Fibroblast of pulmonary artery (primary cell): Measurements from ENCODE around the gene WNT2.

Source experiments
- DNase-seq: peaks from one replicate; pipeline ENCODE4 v3.0.0-alpha.2; 2010; ENCODE audit warnings: low read depth
- H3K4me3 ChIP-seq: replicated peaks from 2 replicates; pipeline ENCODE4 v1.5.1; 2011; ENCODE audit warnings: low read depth, mild to moderate bottlenecking, control low read depth, low read length, moderate library complexity
- CTCF ChIP-seq: IDR thresholded peaks from 2 replicates; pipeline ENCODE4 v1.5.1; 2011; ENCODE audit warnings: mild to moderate bottlenecking, control low read depth, low read length, inconsistent platforms; ENCODE audit errors: missing control alignments

The WNT2 gene

DNA sequence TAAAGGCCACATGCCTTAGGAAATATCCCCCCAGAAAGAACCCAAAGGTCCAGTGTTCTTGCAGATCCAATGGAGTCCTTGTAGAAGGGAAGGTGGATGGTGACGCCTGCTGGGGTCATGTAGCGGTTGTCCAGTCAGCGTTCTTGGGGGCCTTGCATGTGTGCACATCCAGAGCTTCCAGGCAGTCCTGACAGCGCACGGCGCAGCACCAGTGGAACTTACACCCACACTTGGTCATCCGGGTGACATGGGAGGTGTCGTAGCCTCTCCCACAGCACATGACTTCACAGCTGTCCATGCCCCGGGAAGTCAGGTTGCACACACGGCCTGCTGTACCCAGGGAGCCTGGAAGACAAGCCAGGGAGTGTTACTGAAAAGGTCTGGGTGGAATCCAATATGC, 44.8 kb downstream of the WNT2 start:
- H3K4me3 ChIP-seq = no peak overlapping the region
- DNase-seq = no peak
- no peak for TF ChIP-seq CTCF

GRCh38 chr7:117277576-117277975, 45.3 kb downstream of the WNT2 start:
- no peak for TF ChIP-seq CTCF
- no peak overlapping the region for H3K4me3 ChIP-seq
- no peak for DNase-seq

GRCh38 chr7:117274951-117275350, 47.9 kb downstream of the WNT2 start:
- DNase-seq = no peak
- H3K4me3 ChIP-seq = no peak overlapping the region
- TF ChIP-seq CTCF = no peak

GRCh38 chr7:117273814-117274225, 49.0 kb downstream of the WNT2 start:
- H3K4me3 ChIP-seq = no peak overlapping the region
- no peak for TF ChIP-seq CTCF
- no peak for DNase-seq

DNA sequence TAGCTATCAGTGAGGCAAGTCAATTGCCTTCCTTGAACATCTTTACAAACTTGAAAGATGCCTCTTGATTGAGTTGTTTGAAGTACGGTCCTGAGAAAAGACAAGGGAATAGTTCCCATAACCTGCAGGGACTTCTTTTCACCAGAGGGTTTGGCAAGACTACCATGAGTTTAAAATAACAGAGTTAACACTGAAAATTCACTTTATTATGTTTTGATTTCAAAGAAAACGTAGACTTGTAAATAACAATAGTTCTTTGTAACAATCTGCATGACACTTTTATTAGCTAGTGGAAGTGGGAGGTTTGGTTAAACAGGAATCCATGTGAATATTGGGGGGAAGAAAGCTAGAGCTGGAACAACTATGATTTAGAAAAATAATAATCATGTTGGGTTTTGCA, 49.5 kb downstream of the WNT2 start:
- H3K4me3 ChIP-seq = no peak overlapping the region
- no peak for DNase-seq
- TF ChIP-seq CTCF = no peak

GRCh38 chr7:117272017-117272759, 50.7 kb downstream of the WNT2 start:
- TF ChIP-seq CTCF = no peak
- no peak overlapping the region for H3K4me3 ChIP-seq
- DNase-seq = no peak

DNA sequence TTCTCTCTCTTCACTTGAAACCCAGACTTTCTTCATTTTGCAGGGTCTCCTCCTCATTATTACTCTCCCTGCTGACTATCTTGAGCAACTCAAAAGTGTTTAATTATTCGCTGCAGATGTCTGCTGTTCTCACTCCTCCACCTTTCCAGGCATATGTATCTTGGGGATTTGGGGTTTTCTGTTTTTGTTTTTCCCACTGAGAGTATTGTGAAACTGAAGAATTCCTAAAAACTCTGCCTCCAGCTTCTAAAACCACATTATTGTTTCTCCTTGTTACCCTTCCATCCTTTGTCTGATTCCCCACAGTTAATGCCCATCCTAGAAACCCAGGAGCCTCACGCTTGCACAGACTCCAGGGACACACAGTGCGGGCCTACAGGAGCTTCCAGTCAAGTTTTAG, 51.3 kb downstream of the WNT2 start:
- no peak for TF ChIP-seq CTCF
- no peak for DNase-seq

More for the DNA sequence above, 51.3 kb downstream of the WNT2 start:
- no peak overlapping the region for H3K4me3 ChIP-seq
